SK-N-MC (cell line): ENCODE data around the gene JAK2.
"Not testable (repeated sequence)": the region's sequence is repeated elsewhere in the genome, so short reads cannot be mapped to it uniquely, and the experiment has no call there.

ENCODE experiments used
- EZH2 ChIP-seq: fragments of 200-600 bp; sonication (generic); IDR thresholded peaks from one replicate; pipeline ENCODE4 v1.6.1; 2017; ENCODE audit warnings: antibody characterized with exemption
- FOXP2 ChIP-seq: optimal IDR thresholded peaks from 2 replicates; pipeline ENCODE3; 2011; ENCODE audit warnings: mild to moderate bottlenecking, moderate library complexity; ENCODE audit not compliant: insufficient read depth; ENCODE audit errors: extremely low read length, control extremely low read depth
- POLR2AphosphoS5 ChIP-seq: IDR thresholded peaks from 2 replicates; pipeline ENCODE4 v1.6.1; 2012; ENCODE audit warnings: mild to moderate bottlenecking, low read depth, low read length, borderline replicate concordance

DNA sequence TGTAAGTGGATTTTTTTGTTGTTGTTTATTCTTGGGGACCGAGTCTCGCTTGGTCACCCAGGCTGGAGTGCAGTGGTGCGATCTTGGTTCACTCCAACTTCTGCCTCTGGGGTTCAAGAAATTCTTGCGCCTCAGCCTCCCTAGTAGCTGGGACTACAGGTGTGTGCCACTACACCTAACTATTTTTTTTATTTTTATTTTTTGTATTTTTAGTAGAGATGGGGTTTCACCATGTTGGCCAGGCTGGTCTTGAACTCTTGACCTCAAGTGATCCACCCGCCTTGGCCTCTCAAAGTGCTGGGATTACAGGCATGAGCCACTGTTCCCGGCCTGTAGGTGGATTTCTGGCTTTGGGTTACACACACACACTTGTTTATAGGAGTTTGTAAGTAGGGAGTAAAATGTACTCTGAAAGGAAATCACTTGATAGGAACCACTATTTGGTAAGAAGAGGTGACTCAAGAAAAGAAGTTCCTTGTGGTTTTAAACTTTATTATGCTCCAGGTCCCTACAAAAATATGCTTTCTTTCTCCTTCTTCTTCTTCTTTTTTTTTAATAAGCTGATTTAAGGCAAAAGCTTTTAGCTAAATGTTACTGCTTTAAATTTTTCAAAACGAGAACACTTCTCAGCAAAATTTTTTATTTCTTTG, 42.9 kb upstream of the JAK2 start:
- not testable (repeated sequence) for TF ChIP-seq POLR2AphosphoS5, EZH2, FOXP2
